Lung (tissue), 16 donors: ENCODE data around the gene FAM83F. TPM values are rescaled to one million over a fixed set of nuclear protein-coding genes. Genes with fewer than 3 reads are reported as not detected.

ENCODE experiments used
- ATAC-seq: fragments of 200-7000 bp; cut with Tn5 transposase; one replicate; pipeline ENCODE4 v1.9.1; 2020; ENCODE audit warnings: moderate number of reproducible peaks; ENCODE audit not compliant: insufficient read depth, low FRiP score
- DNase-seq, 3 donors: peaks; one replicate each; pipeline ENCODE4 v3.0.0-alpha.2; 2013 to 2017
- H3K27ac ChIP-seq, 2 donors: one replicate each; pipeline ENCODE4 v1.5.1; 2013; ENCODE audit warnings: mild to moderate bottlenecking in 2 of 2, moderate library complexity in 2 of 2, control low read depth in 1 of 2, inconsistent platforms in 1 of 2, low read depth in 1 of 2, low read length in 1 of 2
- H3K27me3 ChIP-seq, 3 donors: one replicate each; pipeline ENCODE4 v1.5.1; 2013; ENCODE audit warnings: low read length in 2 of 3; ENCODE audit not compliant: control insufficient read depth in 3 of 3, insufficient read depth in 3 of 3
- H3K36me3 ChIP-seq, 4 donors: one replicate each; pipeline ENCODE4 v1.5.1; 2013; ENCODE audit warnings: low read length in 4 of 4, mild to moderate bottlenecking in 1 of 4, moderate library complexity in 1 of 4; ENCODE audit not compliant: control insufficient read depth in 4 of 4, insufficient read depth in 4 of 4
- H3K4me1 ChIP-seq, 5 donors: one replicate each; pipeline ENCODE4 v1.5.1; 2013; ENCODE audit warnings: low read length in 5 of 5, mild to moderate bottlenecking in 2 of 5, moderate library complexity in 1 of 5; ENCODE audit not compliant: control insufficient read depth in 5 of 5, insufficient read depth in 5 of 5
- H3K4me3 ChIP-seq: one replicate; pipeline ENCODE4 v1.5.1; 2013; ENCODE audit warnings: mild to moderate bottlenecking, control low read depth, moderate library complexity
- H3K9ac ChIP-seq, 2 donors: one replicate each; pipeline ENCODE4 v1.5.1; 2013; ENCODE audit warnings: low read length in 2 of 2, control low read depth in 1 of 2; ENCODE audit not compliant: insufficient read depth in 1 of 2
- H3K9me3 ChIP-seq, 4 donors: one replicate each; pipeline ENCODE4 v1.5.1; 2013; ENCODE audit warnings: low read length in 3 of 4, mild to moderate bottlenecking in 1 of 4, moderate library complexity in 1 of 4; ENCODE audit not compliant: control insufficient read depth in 4 of 4, insufficient read depth in 3 of 4
- CTCF ChIP-seq: IDR thresholded peaks from 2 replicates; pipeline ENCODE4 v1.5.1; 2012; ENCODE audit warnings: mild to moderate bottlenecking; ENCODE audit errors: control extremely low read depth, extremely low read depth
- WGBS, 2 donors: extraction: QIAGEN DNeasy Blood & Tissue Kit; methylation state at CpG; one replicate each; pipeline ENCODE4 v1.1.7; 2013; 5-methylcytosine and 5-hydroxymethylcytosine counted together
- long read RNA-seq, 5 donors: transcript quantifications; one replicate each; lab custom pipeline, GENCODE V29; 2026
- polyA plus RNA-seq, 2 donors: library from polyadenylated mRNA; stranded (reverse); fragments of 200-250 nt; gene quantifications; one replicate each; pipeline ENCODE4 v1.2.1, GENCODE V29; 2013
- total RNA-seq, 2 donors: library from RNA; depleted of rRNA in 1 of 2; stranded (reverse); fragments of >200 nt in 1 of 2; gene quantifications; one replicate each; pipeline ENCODE4 v1.2.1, GENCODE V29; 2014 to 2021
- donor health status: control.
- donor health status: control.
- donor health status: Bipolar disorder and iron deficiency.
- donor health status: healthy.
- donor health status: DM: yes; HTN: yes; CAD: no.

The FAM83F gene
- 1 to 10 TPM; 1.0 to 3.0 TPM for total RNA-seq
- polyA plus RNA-seq: under 1 TPM; 0.53 to 0.85 TPM
- long read RNA-seq, donor 1: 0 reads
- long read RNA-seq, donor 2: 0 reads
- long read RNA-seq, donor 3: 0 reads
- long read RNA-seq, donor 4: 0 reads
- long read RNA-seq, donor 5: 0 reads

GRCh38 chr22:39994566-39995392 lies at the start of gene FAM83F:
Gene FAM83F (plus strand): TSS chr22:39994954. CDS start chr22:39995043, 89 bp downstream.
- Histone ChIP-seq H3K9me3 (no peaks in the 10 kb centered on the region), H3K36me3 (no peaks in the 10 kb centered on the region), H3K4me3 (no peak within 1 kb of the TSS), H3K9ac (no peak within 1 kb of the TSS), H3K27me3 (peaks cover 0 to 54% (median 36%) of the 10 kb centered on the region in 3 donors), H3K27ac (no peak within 1 kb of the TSS), H3K4me1 (peaks cover 0 to 7% (median 2%) of the 10 kb centered on the region in 5 donors)
- ATAC-seq (no peak), DNase-seq (peak; percentile 33 to 51 (median 41))
- no peak for TF ChIP-seq CTCF
- 6 to 8% methylated on average over 39 to 115 of the region's 115 CpGs for WGBS, 2 donors

GRCh38 chr22:39946126-39946502 lies 48.6 kb upstream of the FAM83F start:
- no peak overlapping the region for H3K4me3 ChIP-seq
- WGBS, 2 donors: 92 to 93% methylated on average over 4 of the region's 4 CpGs
- no peaks in the 10 kb centered on the region for H3K36me3 ChIP-seq
- peaks cover 0 to 16% (median 0%) of the 10 kb centered on the region in 3 donors for H3K27me3 ChIP-seq
- TF ChIP-seq CTCF: no peak
- H3K9ac ChIP-seq: no peak overlapping the region
- no peaks in the 10 kb centered on the region for H3K9me3 ChIP-seq
- H3K27ac ChIP-seq: no peak overlapping the region
- DNase-seq (no peak), ATAC-seq (no peak)
- peaks cover 0 to 13% (median 9%) of the 10 kb centered on the region in 5 donors for H3K4me1 ChIP-seq

- H3K9me3 ChIP-seq: no peaks in the 10 kb centered on the region
- H3K9ac ChIP-seq: no peak overlapping the region
- no peak for TF ChIP-seq CTCF
- no peak for ATAC-seq
- 35 to 37% methylated on average over 8 of the region's 8 CpGs for WGBS, 2 donors
- no peak overlapping the region for H3K4me3 ChIP-seq
- H3K4me1 ChIP-seq: peaks cover 0 to 13% (median 9%) of the 10 kb centered on the region in 5 donors
- peak in 1 of 3 donors; percentile 33 for DNase-seq
- H3K27ac ChIP-seq: no peak overlapping the region
- H3K36me3 ChIP-seq: no peaks in the 10 kb centered on the region
- H3K27me3 ChIP-seq: peaks cover 0 to 16% (median 0%) of the 10 kb centered on the region in 3 donors
These were observed 48.1 kb upstream of the FAM83F start for GRCh38 chr22:39946503-39947219.
